Mammary microvascular endothelial cell (primary cell): ENCODE results near the gene BSX. TPM values are rescaled to one million over a fixed set of nuclear protein-coding genes. Genes with fewer than 3 reads are reported as not detected.

Experiments used
- total RNA-seq: library from RNA; depleted of rRNA; stranded (reverse); fragments of >200 nt; gene quantifications from 2 replicates; pipeline ENCODE4 v1.2.3, GENCODE V29; 2015

Gene BSX
- total RNA-seq, result not detected in 2 replicates

DNA sequence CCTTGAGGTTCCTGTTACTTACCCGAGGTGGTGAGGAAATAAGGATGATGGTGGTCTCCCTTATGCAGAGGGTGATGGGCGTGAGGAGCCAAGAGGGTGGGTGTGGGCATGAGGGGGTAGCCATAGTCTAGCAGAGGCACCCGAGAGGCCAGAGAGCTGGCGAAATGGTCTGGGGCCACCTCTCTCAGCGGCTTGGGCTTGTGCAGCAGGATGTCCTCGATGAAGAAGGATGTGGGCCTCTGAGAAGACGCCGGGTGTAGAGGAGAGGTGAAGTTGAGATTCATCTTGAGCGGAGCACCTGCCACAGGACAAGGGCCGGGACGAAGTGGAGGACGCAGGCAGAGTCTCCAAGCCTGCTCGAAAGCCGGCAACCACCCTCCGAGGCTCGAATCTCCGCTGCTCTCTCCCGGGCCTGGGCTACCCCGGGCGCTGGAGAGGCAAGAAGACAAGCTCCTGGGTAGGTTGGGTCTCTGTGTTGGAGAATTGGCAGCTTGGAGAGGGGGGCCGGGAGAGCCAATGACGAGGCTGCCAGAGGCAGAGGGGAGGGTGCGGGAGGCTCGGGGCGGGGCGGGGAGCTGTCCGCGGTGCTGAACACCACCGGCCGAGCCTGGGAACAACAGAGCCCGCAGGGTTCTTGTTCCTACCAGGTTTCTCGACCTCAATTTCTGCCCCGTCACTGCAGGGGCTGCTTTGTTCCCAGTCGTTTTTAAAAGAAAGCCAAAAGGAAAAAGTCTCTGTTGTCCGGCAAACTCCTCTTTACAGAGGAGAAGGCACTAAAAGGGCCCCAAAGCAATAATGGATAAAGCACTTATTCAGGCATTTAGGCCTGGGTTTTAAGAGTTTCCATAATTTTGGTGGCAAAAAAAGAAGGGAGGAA lies at the start of gene BSX:
Gene BSX (minus strand): TSS at position 447 of the 877 bp plus-strand sequence. CDS start 163 bp downstream, at position 284.

Other genes starting within 250 kb of the BSX start
- gene CRTAM, start 143.3 kb downstream of the BSX start, total RNA-seq, result not detected in 2 replicates
- 1.2 and 1.7 TPM in 2 replicates for gene JHY, start 99.1 kb downstream of the BSX start, total RNA-seq
- 2,076 and 2,164 TPM in 2 replicates for gene HSPA8, start 80.3 kb upstream of the BSX start, total RNA-seq
- 0.10 TPM in 1 of 2 replicates, not detected in the other for gene CLMP, start 213.4 kb upstream of the BSX start, total RNA-seq